HG03108 (cell line): ENCODE results near the gene GXYLT2.
"Not testable (repeated sequence)": the region's sequence is repeated elsewhere in the genome, so short reads cannot be mapped to it uniquely, and the experiment has no call there.

Experiments
- ATAC-seq: cut with Tn5 transposase; IDR thresholded peaks from one replicate; pipeline ENCODE4 v1.9.1; 2021; ENCODE audit warnings: moderate library complexity; ENCODE audit not compliant: unreplicated experiment

Gene GXYLT2

DNA sequence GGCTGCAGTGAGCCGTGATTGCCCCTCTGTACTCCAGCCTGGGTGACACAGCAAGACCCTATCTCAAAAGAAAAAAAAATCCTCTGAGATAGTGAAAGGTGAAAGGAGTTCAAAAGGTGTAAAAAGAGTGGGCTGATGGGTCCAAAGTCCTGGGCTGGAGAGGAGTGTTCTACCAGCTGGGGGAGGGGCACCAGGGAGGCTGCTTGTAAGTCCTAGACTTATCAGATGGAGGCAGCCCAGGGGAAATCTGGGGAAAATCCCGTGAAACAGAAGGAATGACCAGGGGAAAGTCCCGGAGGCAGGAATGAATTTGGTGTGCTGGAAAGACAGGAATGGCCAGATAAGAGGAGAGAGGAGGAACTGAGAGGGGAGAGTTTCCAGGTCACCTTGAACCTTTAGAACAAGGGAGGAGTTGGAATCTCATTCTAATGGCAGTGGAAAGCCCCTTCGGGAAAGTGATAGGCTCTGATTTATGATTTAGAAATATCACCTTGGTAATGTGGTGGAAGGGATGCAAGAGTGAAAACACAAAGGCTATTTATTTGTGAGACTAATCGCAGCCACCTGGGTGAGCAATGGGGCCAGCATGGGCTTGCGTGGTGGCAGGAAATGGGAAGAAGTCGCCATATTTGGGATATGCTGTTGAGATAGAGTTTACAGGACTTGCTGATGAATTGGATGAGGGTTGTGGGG lies 85.3 kb downstream of the GXYLT2 start:
- ATAC-seq, result no peak

DNA sequence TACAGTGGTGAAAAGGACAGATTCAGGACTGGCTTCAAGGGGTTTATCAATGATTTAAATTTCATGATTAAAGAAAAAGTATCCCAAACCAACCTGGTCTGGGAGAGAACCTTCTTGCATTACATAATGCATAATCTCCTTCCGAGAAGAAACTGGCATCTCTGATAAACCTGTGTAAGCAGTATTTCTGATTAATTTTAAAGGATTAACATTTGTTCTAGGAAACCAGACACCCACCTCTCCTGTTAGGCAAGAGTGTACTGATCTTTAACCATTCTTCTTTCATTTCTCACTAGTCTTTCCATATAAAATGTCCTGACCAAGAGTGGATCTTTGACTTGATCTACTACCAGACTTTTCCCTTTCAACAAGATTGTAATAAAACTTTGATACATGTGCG lies 85.9 kb downstream of the GXYLT2 start:
- no peak for ATAC-seq

DNA sequence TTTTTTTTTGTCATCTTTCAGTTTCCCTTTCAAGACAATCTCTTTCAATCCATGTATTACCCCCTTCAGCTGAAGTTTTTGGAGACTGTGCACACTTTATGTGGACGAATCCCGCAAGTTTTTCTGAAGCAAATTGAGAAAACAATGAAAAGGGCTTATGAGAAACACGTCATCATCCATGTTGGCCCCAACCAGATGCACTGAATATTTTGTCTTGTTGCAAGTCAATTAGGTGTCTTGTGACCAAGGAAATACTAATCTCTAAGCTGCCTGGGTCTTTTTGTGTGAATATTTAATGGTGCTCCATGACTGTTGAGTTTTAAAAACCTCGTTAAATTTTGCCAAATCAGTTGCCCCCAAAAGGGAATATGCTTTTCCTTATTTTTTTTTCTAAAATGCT lies 87.1 kb downstream of the GXYLT2 start:
- ATAC-seq, result no peak

DNA sequence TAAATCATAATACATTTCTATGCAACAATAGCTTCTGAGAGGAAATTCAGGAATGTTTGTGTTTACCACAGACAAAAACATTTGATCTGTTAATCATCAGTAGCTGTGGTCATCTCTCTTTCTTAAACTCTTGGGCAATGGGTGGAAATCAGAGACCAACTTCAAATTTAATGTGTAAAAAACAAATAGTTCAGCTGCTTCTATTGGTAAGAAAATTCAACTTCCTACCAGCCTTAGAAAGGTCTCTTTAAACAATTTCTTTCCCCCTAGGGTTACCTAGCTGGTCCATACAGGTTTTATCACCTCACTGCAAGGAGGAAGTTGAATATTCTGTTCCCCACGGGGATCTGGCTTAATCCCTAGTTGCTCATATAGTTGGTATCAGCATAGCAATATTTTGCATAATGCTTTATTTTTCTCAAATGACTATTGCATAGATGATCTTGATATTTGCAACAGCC lies 88.5 kb downstream of the GXYLT2 start:
- no peak for ATAC-seq

DNA sequence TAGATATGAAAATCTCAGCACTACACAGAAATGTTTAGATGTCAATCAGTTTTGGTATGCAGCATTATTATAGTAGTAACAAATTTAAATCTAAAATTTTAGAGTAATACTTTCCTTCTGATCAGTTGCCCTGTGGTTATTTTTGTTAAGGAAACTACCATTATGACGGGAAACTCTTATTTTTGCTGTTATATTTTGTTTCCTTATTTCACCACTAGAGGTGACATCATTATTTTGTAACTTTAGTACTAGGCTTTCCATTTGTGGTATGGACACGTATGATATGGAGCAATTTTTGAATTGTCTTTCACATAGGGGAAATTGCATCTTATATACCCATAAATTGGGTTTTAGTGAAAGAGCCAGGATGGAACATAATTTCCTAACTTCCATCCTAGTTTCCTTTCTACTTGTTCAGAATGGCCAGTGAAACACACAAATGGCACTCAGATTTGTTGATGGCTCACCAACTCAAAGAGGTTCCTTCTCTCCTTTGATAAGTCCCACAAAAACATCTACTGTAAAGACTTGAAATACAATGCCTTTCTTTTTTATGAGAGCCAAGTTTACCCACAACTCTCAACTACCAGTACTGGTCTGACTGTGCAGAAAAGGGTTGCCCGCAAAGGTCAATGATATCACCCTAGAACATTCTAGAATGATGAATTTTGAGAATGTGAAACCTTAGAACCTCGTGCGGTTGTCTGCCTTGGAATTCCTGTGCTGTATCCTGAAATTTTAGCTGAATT lies 89.4 kb downstream of the GXYLT2 start:
- peak; percentile 64 for ATAC-seq

DNA sequence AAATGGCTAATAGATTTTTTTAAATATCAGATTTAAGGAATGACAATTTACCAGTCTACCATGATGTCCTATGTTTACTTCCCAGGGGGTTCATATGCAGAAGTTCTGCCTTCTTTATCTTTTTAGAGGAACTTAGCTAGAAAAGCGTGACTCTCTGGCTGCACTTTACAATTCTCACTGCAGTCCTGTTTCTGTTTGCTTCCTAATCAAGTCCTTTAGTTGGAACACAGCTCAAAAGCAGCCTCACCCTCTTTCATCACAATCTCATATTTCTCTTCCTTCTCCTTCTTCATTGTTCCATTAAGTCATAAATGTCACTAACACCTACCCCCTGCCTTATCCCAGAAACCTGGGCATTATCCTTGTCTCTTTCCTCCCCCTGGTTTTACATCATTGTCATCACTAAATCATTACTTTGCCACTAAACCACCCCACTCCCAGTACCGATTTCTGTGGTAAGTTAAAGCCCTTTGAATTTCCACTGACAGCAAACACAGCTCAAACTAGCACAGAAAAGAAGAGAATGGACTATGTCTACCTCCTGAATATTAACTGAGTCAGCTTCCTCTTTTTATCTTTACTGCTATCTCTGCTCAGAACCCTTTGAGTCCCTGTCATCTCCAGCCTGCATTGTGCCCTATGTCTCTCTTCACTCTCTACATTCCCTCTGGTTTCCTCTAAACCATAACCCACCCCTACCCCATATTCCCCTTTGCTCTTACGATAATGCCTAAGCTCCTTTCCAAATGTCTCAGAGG lies 94.9 kb downstream of the GXYLT2 start:
- no peak for ATAC-seq

DNA sequence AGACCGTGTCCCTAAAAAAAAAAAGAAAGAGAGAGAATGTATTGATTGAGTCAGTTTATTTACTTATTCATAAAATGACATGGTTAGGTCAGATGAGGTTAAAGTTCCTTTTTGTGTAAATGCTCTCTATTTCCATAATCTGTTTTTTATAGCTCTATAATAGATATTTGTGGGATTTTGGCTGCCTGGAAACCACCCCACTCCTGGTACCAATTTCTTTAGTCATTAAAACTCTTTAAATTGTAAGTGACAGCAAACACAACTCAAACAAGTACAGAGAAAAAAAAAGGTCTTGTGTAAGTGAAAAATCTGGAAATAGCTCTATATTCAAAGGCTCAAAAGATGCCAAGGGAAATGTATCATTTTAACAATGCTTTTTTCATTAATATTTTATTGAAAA lies 97.7 kb downstream of the GXYLT2 start:
- no peak for ATAC-seq

DNA sequence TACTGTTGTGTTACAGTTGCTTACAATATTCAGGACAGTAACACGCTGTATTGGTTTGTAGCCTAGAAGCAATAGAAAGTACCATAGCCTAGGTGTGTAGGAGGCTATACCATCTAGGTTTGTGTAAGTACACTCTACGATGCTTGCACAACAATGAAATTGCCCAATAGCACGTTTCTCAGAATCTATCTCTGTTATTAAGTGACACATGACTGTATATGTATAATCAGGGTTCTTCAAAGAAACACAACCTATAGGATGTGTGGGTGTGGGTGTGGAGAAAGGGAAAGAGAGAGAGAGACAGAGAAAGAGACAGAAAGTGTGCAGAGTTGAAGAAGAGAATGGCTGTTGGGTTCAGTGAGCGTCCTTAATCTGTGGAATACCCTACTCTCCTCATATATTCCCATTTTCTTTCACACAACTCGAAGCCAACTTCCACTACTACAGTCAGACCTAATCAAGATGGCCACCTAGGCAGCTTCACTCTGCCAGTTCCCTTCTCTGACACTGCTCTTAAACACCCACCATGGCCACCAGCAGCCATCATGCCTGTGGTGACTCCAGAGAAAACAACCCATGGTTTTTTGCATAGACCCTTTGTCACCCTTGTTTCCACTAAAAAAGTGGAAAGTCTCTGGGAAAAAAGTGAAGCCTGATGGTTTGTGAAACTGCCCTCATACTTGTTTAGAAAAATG lies 103.0 kb downstream of the GXYLT2 start:
- ATAC-seq, result no peak

DNA sequence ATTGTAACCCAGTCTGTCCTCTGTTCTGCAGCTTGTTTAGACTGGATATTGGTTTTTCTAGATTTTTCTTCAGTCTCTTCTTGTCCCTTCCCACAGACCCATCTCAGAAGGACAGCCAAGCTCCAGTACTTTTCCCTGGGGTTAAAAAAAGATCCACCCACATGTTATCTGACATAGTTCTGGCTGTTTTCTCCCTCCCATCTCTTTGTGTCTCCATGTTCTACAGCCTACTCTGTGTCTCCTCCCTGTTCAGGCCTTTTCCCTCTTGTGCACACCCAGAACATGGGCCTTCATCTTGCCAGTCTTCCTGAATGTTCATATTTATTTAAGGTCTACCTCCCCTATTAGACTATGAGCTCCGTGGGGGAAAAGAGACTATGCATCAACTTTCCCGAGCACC lies 103.7 kb downstream of the GXYLT2 start:
- ATAC-seq, result no peak

DNA sequence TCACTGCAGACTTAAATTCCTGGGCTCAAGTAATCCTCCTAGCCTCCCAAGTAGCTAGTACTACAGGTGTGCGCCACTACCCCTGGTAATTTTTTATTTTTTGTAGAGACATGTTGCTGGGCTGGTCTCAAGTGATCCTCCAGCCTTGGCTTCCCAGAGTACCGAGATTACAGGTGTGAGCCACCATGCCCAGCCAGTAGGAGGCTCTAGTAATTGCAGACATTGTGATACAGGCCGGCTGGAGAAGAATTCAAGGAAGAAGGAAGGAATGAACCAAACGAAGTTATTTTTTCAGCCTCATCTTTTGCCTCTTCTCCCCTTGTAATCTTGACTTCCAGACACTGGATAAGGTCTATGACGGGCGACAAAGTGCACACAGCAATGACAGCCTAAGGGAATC lies 105.5 kb downstream of the GXYLT2 start:
- no peak for ATAC-seq

DNA sequence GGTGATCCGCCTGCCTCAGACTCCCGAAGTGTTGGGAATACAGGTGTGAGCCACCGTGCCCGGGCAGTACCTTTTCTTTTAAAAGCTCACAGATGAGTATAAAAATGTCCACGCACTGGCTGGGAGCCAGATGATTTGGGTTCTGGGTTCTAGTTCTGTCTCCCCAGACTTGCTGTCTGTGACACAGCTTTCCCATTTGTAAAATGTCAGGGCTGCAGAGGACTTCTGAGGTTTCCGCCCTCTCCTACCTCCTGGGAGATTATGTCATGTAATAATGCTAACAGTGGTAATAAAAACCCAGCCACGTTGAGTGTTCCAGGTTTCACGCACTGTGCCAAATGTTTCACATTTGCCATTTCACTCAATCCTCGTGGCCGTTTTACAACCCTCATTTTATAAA lies 107.5 kb downstream of the GXYLT2 start:
- ATAC-seq, result no peak

DNA sequence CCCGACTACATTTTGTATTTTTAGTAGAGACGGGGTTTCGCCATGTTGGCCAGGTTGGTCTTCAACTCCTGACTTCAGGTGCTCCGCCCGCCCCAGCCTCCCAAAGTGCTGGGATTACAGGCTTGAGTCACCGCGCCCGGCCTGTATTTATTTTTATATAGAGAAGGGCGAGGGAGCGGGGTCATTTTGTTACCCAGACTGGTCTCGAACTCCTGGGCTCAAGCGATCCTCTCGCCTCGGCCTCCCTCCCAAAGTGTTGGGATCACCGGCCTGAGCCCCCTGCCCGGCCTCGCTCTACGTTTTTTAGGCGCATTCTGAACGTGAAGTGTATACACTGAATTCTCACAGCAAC lies 108.3 kb downstream of the GXYLT2 start:
- ATAC-seq, result no peak

DNA sequence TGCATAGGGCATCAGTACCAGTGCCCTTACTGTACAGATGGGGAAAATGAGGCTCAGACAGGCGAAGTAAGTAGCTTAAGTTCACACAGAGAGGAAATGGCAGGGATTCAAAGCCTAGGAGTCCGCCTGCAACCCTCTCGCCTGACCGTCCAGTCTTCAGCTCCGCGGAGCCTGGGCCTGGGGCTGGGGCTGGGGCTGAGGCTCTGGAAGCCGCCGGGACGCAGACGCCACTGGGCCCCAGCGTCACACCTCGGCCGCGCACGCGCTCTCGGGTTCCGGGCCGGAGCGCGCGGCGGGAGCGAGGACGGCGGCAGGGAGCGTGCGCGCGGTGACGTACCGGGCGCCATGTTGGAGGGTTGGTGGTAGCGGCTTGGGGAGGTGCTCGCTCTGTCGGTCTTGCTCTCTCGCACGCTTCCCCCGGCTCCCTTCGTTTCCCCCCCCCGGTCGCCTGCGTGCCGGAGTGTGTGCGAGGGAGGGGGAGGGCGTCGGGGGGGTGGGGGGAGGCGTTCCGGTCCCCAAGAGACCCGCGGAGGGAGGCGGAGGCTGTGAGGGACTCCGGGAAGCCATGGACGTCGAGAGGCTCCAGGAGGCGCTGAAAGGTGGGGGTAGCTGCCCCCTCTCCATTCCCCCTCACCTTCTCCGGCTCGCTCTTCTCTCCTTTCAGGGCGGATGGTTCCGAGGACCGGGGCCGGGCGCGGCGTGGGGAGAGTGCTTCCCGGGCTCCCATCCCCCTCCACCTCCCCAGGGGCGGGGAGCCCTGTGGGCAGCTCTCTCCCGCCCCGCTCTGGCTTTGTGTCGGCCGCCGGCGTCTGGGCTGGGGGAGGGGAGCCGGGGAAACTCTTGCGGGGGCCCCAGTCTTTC lies 108.9 kb downstream of the GXYLT2 start, which contains the start of gene PPP4R2:
Gene PPP4R2, plus strand, starts transcription at position 339 of the 861 bp plus-strand sequence. Its CDS starts 227 bp downstream, at position 566.
- peak; percentile 83 for ATAC-seq

DNA sequence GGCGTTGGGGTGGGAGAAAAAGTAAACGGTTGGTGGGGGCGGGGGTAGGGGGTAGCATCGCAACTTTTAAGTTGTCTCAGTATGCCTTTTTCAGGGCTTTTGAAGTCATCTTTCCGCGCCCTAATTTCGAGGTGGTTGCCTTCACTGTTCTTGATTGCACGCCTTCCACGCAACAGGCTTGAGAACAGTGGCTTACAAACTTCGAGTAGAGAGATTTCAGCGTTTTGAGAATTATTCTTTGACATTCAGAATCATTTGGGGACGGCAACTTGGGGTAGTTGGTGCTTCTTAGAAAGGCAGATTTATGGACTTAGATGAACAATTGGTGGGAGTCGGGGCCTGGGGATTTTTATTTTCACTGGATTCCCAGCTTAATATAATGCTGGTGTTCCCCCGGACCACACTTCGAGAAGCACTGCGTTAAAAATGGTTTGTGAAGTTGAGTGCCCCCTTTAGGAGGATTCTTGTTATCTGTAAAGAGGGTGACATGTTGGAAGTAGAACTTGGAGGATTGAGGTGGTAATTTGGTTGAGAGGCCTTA lies 109.6 kb downstream of the GXYLT2 start:
- ATAC-seq, result peak; percentile 36

DNA sequence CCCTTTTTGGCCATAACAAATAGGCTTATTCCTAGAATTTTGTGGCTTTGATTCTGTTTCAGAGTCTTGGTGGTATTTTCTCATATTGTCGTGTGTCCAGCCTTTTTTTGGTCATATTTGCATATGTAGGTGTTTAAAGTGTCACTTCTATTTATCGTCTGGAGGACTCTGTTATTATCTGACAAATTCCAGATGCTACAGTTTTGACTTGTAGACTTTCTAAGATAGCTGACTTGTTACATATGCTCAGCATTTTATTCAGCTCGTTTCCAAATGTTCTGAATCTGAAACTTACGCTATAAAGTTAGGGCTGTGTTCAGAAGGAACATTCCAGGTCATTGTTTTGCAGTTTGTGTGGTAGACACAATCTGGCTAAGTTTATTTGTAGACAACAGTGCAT lies 110.6 kb downstream of the GXYLT2 start:
- no peak for ATAC-seq

DNA sequence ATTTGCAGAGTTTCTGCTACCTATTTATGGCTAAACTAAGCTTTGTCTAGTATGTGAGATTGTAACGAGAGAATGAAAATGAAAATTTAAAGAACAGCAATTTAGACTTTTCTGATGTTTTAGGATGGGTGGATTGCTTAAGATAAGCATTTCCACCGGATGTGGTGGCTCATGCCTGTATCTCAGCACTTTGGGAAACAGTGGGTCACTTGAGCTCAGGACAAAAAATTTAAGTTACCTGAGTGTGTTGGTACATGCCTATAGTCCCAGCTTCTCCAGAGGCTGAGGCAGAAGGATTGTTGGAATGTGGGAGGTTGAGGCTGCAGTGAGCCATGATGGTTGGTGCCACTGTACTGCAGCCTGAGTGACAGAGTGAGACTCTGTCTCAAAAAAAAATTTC lies 112.1 kb downstream of the GXYLT2 start:
- ATAC-seq, result no peak

DNA sequence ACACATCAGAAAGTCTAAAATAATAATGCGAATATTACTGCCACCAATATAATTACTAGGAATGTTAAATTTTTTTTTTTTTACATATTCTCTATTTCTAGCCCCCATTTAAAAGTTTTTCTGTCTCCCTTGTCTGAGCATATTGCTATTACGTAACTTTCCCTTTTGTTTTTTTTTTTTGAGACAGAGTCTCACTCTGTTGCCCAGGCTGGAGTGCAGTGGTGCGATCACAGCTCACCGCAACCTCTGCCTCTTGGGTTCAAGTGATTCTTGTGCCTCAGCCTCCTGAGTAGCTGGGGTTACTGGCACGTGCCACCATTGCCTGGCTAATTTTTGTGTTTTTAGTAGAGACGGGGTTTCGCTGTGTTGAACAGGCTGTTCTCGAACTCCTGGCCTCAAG lies 115.2 kb downstream of the GXYLT2 start:
- not testable (repeated sequence) for ATAC-seq

DNA sequence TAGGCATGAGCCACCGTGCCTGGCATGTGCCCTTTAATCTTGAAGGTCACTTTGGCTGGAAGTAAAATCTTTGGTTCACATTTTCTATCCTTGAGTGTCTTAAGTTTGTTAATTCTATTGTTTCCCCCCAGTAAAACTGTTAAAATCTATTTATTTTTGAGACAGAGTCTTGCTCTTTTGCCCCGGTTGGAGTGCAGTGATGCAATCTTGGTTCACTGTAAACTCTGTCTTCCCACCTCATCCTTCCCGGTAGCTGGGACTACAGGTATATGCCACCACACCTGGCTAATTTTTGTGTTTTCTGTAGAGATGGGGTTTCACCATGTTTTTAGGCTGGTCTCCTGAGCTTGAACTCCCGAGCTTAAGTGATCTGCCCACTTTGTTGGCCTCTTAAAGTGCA lies 116.5 kb downstream of the GXYLT2 start:
- no peak for ATAC-seq

DNA sequence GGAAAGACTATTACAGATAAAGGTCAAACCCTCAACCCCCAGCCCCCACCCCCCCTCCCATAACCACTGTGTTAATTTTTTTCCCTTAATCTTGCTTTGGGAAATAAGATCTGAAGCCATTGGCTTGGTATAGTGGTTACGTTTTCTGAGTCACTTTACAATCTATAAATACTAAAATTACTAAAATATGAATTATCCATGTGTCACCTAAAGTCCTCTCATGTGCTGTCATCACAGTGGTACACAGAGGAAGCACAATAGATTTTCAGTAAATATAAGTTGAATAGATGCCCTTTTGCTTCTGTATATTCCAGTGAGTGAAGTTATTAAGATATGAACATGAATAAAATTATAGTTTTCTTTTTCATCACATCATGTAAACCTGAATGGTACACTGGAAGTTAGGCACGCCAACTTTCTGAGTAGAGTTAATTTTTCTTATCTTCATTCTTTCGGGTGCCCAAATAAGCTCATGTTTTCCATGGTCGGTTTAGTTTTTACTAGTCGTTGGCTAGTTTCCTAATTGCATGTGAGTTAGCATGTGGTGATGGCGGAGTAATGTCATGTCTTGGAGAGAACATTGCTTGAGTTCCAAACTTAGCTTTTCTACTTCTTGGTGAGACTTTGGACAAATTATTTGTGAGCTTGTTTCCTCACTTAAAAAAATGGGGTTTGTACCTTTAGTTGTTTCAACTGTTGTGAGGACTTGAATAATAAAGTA lies 120.3 kb downstream of the GXYLT2 start:
- ATAC-seq, result no peak
